Measurements from ENCODE around the gene GPR34.
A peak's percentile ranks its signal among the peaks of the same experiment; 100 is the strongest.
"Not testable (repeated sequence)": the region's sequence is repeated elsewhere in the genome, so short reads cannot be mapped to it uniquely, and the experiment has no call there.

GPR34 gene

GRCh38 chrX:41716222-41716621, 27.4 kb downstream of the GPR34 start:
- H3K4me3 Mint-ChIP-seq: no peak overlapping the region
- no peaks in the 10 kb centered on the region for H3K27me3 Mint-ChIP-seq
- H3K4me1 Mint-ChIP-seq (ENCODE audit: low read depth): peaks cover 34% of the 10 kb centered on the region
- no peaks in the 10 kb centered on the region for H3K9me3 Mint-ChIP-seq (ENCODE audit: low read depth)
- peaks cover 14% of the 10 kb centered on the region for H3K36me3 Mint-ChIP-seq
- peak overlapping the region; percentile 22 for H3K27ac Mint-ChIP-seq

- Mint-ChIP-seq H3K4me3 (no peak overlapping the region), H3K27ac (no peak overlapping the region), H3K9me3 (ENCODE audit: low read depth) (no peaks in the 10 kb centered on the region), H3K27me3 (no peaks in the 10 kb centered on the region), H3K36me3 (peaks cover 14% of the 10 kb centered on the region), H3K4me1 (ENCODE audit: low read depth) (peaks cover 37% of the 10 kb centered on the region)
Observed at GRCh38 chrX:41716767-41717473, 28.1 kb downstream of the GPR34 start.

- peaks cover 6% of the 10 kb centered on the region for H3K9me3 Mint-ChIP-seq (ENCODE audit: low read depth)
- H3K4me1 Mint-ChIP-seq (ENCODE audit: low read depth): peaks cover 50% of the 10 kb centered on the region
- no peak overlapping the region for H3K4me3 Mint-ChIP-seq
- no peak overlapping the region for H3K27ac Mint-ChIP-seq
- H3K36me3 Mint-ChIP-seq: peaks cover 14% of the 10 kb centered on the region
- no peaks in the 10 kb centered on the region for H3K27me3 Mint-ChIP-seq
Observed at GRCh38 chrX:41718481-41719235, 29.9 kb downstream of the GPR34 start.

- not testable (repeated sequence) for H3K27me3 Mint-ChIP-seq; H3K4me3 Mint-ChIP-seq; H3K36me3 Mint-ChIP-seq; H3K9me3 Mint-ChIP-seq (ENCODE audit: low read depth)
- peaks cover 58% of the 10 kb centered on the region for H3K4me1 Mint-ChIP-seq (ENCODE audit: low read depth)
- peak overlapping the region; percentile 66 for H3K27ac Mint-ChIP-seq
Observed at GRCh38 chrX:41719610-41720009, 30.8 kb downstream of the GPR34 start.

GRCh38 chrX:41720125-41720779, 31.5 kb downstream of the GPR34 start:
- H3K27me3 Mint-ChIP-seq: no peaks in the 10 kb centered on the region
- H3K4me1 Mint-ChIP-seq (ENCODE audit: low read depth): peaks cover 60% of the 10 kb centered on the region
- peaks cover 6% of the 10 kb centered on the region for H3K9me3 Mint-ChIP-seq (ENCODE audit: low read depth)
- peaks cover 10% of the 10 kb centered on the region for H3K36me3 Mint-ChIP-seq
- no peak overlapping the region for H3K4me3 Mint-ChIP-seq
- H3K27ac Mint-ChIP-seq: peak overlapping the region; percentile 86

- H3K27me3 Mint-ChIP-seq: no peaks in the 10 kb centered on the region
- peaks cover 10% of the 10 kb centered on the region for H3K36me3 Mint-ChIP-seq
- peak overlapping the region; percentile 79 for H3K27ac Mint-ChIP-seq
- H3K4me1 Mint-ChIP-seq (ENCODE audit: low read depth): peaks cover 56% of the 10 kb centered on the region
- no peak overlapping the region for H3K4me3 Mint-ChIP-seq
- H3K9me3 Mint-ChIP-seq (ENCODE audit: low read depth): peaks cover 6% of the 10 kb centered on the region
Observed at GRCh38 chrX:41721590-41721989, 32.8 kb downstream of the GPR34 start.

GRCh38 chrX:41722214-41722613, 33.4 kb downstream of the GPR34 start:
- Mint-ChIP-seq H3K36me3 (peaks cover 10% of the 10 kb centered on the region), H3K27me3 (no peaks in the 10 kb centered on the region), H3K4me1 (ENCODE audit: low read depth) (peaks cover 51% of the 10 kb centered on the region), H3K9me3 (ENCODE audit: low read depth) (peaks cover 6% of the 10 kb centered on the region), H3K27ac (peak overlapping the region; percentile 79), H3K4me3 (no peak overlapping the region)

GRCh38 chrX:41722816-41723618, 34.2 kb downstream of the GPR34 start:
- Mint-ChIP-seq H3K4me3 (peak overlapping the region; percentile 52), H3K27ac (peak overlapping the region; percentile 64), H3K9me3 (ENCODE audit: low read depth) (peaks cover 6% of the 10 kb centered on the region), H3K4me1 (ENCODE audit: low read depth) (peaks cover 51% of the 10 kb centered on the region), H3K27me3 (no peaks in the 10 kb centered on the region), H3K36me3 (peaks cover 12% of the 10 kb centered on the region)

- H3K27me3 Mint-ChIP-seq: no peaks in the 10 kb centered on the region
- peak within 1 kb of the TSS; percentile 64 for H3K27ac Mint-ChIP-seq
- H3K36me3 Mint-ChIP-seq: peaks cover 12% of the 10 kb centered on the region
- peaks cover 6% of the 10 kb centered on the region for H3K9me3 Mint-ChIP-seq (ENCODE audit: low read depth)
- H3K4me1 Mint-ChIP-seq (ENCODE audit: low read depth): peaks cover 50% of the 10 kb centered on the region
- H3K4me3 Mint-ChIP-seq: no peak within 1 kb of the TSS
Observed at GRCh38 chrX:41723826-41724225, 35.1 kb downstream of the GPR34 start, which contains the start of gene GPR82. TSS of gene GPR82 (plus strand) at chrX:41724181. CDS start at chrX:41727027, 2,846 bp downstream.

- H3K9me3 Mint-ChIP-seq (ENCODE audit: low read depth): no peaks in the 10 kb centered on the region
- no peak overlapping the region for H3K4me3 Mint-ChIP-seq
- peaks cover 2% of the 10 kb centered on the region for H3K36me3 Mint-ChIP-seq
- H3K27me3 Mint-ChIP-seq: no peaks in the 10 kb centered on the region
- H3K4me1 Mint-ChIP-seq (ENCODE audit: low read depth): peaks cover 22% of the 10 kb centered on the region
- H3K27ac Mint-ChIP-seq: no peak overlapping the region
Observed at GRCh38 chrX:41728125-41728524, 39.4 kb downstream of the GPR34 start.

- Mint-ChIP-seq H3K36me3 (peaks cover 2% of the 10 kb centered on the region), H3K4me3 (no peak overlapping the region), H3K27ac (peak overlapping the region; percentile 22), H3K27me3 (no peaks in the 10 kb centered on the region), H3K4me1 (ENCODE audit: low read depth) (peaks cover 18% of the 10 kb centered on the region), H3K9me3 (ENCODE audit: low read depth) (no peaks in the 10 kb centered on the region)
Observed at GRCh38 chrX:41730081-41730480, 41.3 kb downstream of the GPR34 start.

- Mint-ChIP-seq H3K9me3 (ENCODE audit: low read depth) (no peaks in the 10 kb centered on the region), H3K36me3 (peaks cover 6% of the 10 kb centered on the region), H3K4me3 (no peak overlapping the region), H3K4me1 (ENCODE audit: low read depth) (peaks cover 23% of the 10 kb centered on the region), H3K27me3 (no peaks in the 10 kb centered on the region), H3K27ac (peak overlapping the region; percentile 34)
Observed at GRCh38 chrX:41732260-41732659, 43.5 kb downstream of the GPR34 start.

- Mint-ChIP-seq H3K27ac (peak overlapping the region; percentile 87), H3K9me3 (ENCODE audit: low read depth) (no peaks in the 10 kb centered on the region), H3K27me3 (no peaks in the 10 kb centered on the region), H3K4me3 (peak overlapping the region; percentile 20), H3K36me3 (peaks cover 5% of the 10 kb centered on the region), H3K4me1 (ENCODE audit: low read depth) (peaks cover 26% of the 10 kb centered on the region)
Observed at GRCh38 chrX:41733939-41734338, 45.2 kb downstream of the GPR34 start.

- Mint-ChIP-seq H3K4me1 (ENCODE audit: low read depth) (peaks cover 26% of the 10 kb centered on the region), H3K9me3 (ENCODE audit: low read depth) (no peaks in the 10 kb centered on the region), H3K27me3 (no peaks in the 10 kb centered on the region), H3K36me3 (peaks cover 5% of the 10 kb centered on the region), H3K4me3 (no peak overlapping the region), H3K27ac (peak overlapping the region; percentile 87)
Observed at GRCh38 chrX:41734530-41734929, 45.8 kb downstream of the GPR34 start.

All from activated naive CD8-positive, alpha-beta T cell (primary cell).